Ishikawa (cell line): ENCODE measurements around the gene TMPRSS4.

Source experiments
- CEBPB ChIP-seq: IDR thresholded peaks from 2 replicates; pipeline ENCODE4 v1.6.1; 2012
- CREB1 ChIP-seq: IDR thresholded peaks from 2 replicates; pipeline ENCODE4 v1.6.1; 2012; ENCODE audit warnings: low read depth
- EGR1 ChIP-seq: IDR thresholded peaks from 2 replicates; pipeline ENCODE4 v1.6.1; 2012
- EP300 ChIP-seq: IDR thresholded peaks from 2 replicates; pipeline ENCODE4 v1.6.1; 2012; ENCODE audit warnings: borderline replicate concordance
- MAX ChIP-seq: IDR thresholded peaks from 2 replicates; pipeline ENCODE4 v1.6.1; 2012
- RAD21 ChIP-seq: IDR thresholded peaks from 2 replicates; pipeline ENCODE4 v1.6.1; 2012; ENCODE audit warnings: low read depth
- REST ChIP-seq: IDR thresholded peaks from 2 replicates; pipeline ENCODE4 v1.6.1; 2012; ENCODE audit warnings: low read depth, mild to moderate bottlenecking
- TCF12 ChIP-seq: IDR thresholded peaks from 2 replicates; pipeline ENCODE4 v1.6.1; 2012; ENCODE audit warnings: low read depth
- TEAD4 ChIP-seq: IDR thresholded peaks from 2 replicates; pipeline ENCODE4 v1.6.1; 2012
- USF1 ChIP-seq: IDR thresholded peaks from 2 replicates; pipeline ENCODE4 v1.6.1; 2012
- YY1 ChIP-seq: IDR thresholded peaks from 2 replicates; pipeline ENCODE4 v1.6.1; 2012; ENCODE audit warnings: low read depth
- ZBTB7A ChIP-seq: IDR thresholded peaks from 2 replicates; pipeline ENCODE4 v1.6.1; 2012; ENCODE audit warnings: low read depth

- TF ChIP-seq MAX (no peak), CEBPB (no peak), CREB1 (no peak), TEAD4 (no peak), RAD21 (no peak), TCF12 (no peak), USF1 (no peak), REST (no peak), ZBTB7A (no peak), YY1 (no peak), EP300 (no peak), EGR1 (no peak)
Observed at GRCh38 chr11:118136341-118136740, 59.5 kb downstream of the TMPRSS4 start.
